Subcutaneous abdominal adipose tissue (tissue), 5 donors: Measurements from ENCODE around the gene ANO8.

Experiments
- H3K27ac ChIP-seq: one replicate; pipeline ENCODE4 v1.7.0; 2013; ENCODE audit warnings: low read depth, mild to moderate bottlenecking, inconsistent platforms, low read length, moderate library complexity
- H3K27me3 ChIP-seq, 5 donors: one replicate each; pipeline ENCODE4 v1.7.0; 2013; ENCODE audit warnings: low read length in 5 of 5, inconsistent platforms in 1 of 5; ENCODE audit not compliant: control insufficient read depth in 5 of 5, insufficient read depth in 4 of 5
- H3K36me3 ChIP-seq, 5 donors: one replicate each; pipeline ENCODE4 v1.7.0; 2013; ENCODE audit warnings: low read length in 5 of 5; ENCODE audit not compliant: control insufficient read depth in 5 of 5, insufficient read depth in 5 of 5
- H3K4me1 ChIP-seq, 5 donors: one replicate each; pipeline ENCODE4 v1.7.0; 2013; ENCODE audit warnings: low read length in 5 of 5, mild to moderate bottlenecking in 3 of 5, moderate library complexity in 1 of 5; ENCODE audit not compliant: control insufficient read depth in 5 of 5, insufficient read depth in 5 of 5
- H3K4me3 ChIP-seq, 5 donors: one replicate each; pipeline ENCODE4 v1.7.0; 2013; ENCODE audit warnings: low read length in 5 of 5, low read depth in 1 of 5
- H3K9ac ChIP-seq, 5 donors: one replicate each; pipeline ENCODE4 v1.7.0; 2013; ENCODE audit warnings: low read length in 5 of 5, mild to moderate bottlenecking in 4 of 5, moderate library complexity in 3 of 5
- H3K9me3 ChIP-seq, 5 donors: one replicate each; pipeline ENCODE4 v1.7.0; 2013; ENCODE audit warnings: low read length in 5 of 5; ENCODE audit not compliant: control insufficient read depth in 5 of 5
- donor health status: healthy.
- donor health status: healthy.
- donor health status: healthy.
- donor health status: healthy.
- donor health status: healthy.

Gene ANO8, protein sequence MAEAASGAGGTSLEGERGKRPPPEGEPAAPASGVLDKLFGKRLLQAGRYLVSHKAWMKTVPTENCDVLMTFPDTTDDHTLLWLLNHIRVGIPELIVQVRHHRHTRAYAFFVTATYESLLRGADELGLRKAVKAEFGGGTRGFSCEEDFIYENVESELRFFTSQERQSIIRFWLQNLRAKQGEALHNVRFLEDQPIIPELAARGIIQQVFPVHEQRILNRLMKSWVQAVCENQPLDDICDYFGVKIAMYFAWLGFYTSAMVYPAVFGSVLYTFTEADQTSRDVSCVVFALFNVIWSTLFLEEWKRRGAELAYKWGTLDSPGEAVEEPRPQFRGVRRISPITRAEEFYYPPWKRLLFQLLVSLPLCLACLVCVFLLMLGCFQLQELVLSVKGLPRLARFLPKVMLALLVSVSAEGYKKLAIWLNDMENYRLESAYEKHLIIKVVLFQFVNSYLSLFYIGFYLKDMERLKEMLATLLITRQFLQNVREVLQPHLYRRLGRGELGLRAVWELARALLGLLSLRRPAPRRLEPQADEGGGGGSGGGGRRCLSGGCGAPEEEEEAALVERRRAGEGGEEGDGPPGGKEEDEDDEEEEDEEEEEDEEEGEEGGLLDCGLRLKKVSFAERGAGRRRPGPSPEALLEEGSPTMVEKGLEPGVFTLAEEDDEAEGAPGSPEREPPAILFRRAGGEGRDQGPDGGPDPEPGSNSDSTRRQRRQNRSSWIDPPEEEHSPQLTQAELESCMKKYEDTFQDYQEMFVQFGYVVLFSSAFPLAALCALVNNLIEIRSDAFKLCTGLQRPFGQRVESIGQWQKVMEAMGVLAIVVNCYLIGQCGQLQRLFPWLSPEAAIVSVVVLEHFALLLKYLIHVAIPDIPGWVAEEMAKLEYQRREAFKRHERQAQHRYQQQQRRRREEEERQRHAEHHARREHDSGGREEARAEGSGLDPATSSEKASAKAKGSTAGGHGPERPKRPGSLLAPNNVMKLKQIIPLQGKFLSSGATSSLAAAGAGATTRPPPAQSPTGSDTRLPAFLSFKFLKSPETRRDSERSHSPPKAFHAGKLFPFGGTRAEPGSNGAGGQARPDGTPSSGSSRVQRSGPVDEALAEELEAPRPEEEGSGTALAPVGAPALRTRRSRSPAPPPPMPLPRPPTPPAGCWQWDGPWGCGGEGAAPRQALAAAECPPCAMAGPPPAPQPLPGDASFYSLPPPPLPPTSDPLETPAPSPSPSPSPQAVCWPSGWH

DNA sequence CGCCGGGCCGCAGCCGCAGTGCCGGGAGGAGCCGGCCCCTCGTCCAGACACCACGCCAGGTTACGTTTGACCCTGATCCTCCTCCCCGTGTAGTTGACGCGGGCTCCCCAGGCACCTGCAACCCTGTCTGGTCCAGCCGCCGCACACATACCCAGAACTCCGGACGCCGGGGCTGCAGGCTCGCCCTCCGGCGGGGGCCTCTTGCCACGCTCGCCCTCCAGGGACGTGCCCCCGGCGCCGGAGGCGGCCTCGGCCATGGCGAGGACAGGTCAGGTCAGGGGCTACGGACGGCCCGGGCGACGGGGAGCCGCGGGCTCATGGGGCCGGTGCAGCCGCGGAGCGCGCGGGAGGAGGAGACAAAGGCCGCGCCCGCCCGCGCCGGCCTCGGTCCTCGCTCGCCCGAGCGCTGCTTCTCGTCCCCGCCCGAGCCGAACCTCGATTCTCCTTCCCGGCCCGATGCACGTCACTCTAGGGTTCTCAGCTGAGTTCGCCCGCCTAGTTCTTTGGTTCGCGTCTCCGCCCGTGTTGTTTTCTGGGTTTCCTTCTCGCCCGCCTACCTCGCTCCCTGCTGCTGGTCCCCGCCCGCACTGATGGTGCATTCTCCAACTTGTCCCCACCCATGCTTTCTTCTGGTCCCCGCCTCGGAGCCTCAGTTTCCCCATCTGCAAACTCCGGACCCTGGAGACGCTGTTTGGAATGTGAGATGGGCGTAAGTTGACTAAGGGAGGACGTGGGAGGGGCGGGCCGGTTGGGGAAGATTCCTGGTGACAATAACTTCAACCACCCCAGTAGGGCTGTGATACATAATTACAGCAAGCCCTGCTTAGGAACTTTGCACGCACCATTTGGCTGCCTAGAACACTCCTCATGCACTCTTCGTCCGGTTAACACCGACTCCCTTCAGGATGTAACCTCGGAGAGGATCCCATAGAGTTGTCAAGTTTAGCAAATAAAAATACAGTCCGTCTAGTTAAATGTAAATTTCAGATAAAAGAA lies at the start of gene ANO8:
TSS of gene ANO8 (minus strand) at position 442 of the 996 bp plus-strand sequence. CDS start at position 257, 185 bp downstream.
- H3K9ac ChIP-seq, result peak within 1 kb of the TSS in 4 of 5 donors; percentile 71 to 81 (median 74)
- no peaks in the 10 kb centered on the region for H3K27me3 ChIP-seq
- peak within 1 kb of the TSS; percentile 72 to 87 (median 81) for H3K4me3 ChIP-seq
- H3K27ac ChIP-seq, result peak within 1 kb of the TSS; percentile 37
- H3K4me1 ChIP-seq, result peaks cover 3 to 52% (median 42%) of the 10 kb centered on the region in 5 donors
- peaks cover 0 to 22% (median 11%) of the 10 kb centered on the region in 5 donors for H3K36me3 ChIP-seq
- H3K9me3 ChIP-seq, result no peaks in the 10 kb centered on the region

DNA sequence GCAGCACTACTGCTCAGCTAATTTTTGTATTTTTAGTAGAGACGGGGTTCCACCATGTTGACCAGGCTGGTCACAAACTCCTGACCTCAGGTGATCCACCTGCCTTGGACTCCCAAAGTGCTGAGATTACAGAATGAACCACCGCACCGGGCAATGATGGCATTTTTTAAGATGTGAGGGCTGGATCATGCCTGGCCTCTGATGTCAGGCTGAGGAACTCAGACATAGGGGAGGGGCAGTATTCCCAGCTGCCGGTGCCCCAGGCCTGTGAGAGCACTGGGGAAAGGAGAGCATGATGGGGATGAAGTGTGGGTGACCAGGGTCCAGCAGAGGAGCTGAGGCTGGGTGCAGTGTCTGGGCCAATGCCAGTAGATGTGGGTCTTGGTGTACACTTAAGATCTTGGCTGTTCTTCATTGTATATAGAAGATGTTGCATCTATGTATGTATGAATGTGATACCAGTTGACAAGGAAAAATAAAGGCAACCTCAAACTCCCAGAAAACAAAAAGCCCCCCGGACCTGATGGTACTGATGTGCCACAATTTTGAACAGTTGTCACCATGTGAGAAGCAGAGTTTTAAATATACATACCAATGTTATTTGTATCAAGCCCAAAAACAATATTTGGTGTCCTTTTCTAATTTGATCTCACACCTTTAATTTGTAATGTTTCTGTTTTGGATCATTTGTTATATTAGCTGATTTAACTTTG lies 45.9 kb upstream of the ANO8 start:
- peaks cover 2 to 38% (median 24%) of the 10 kb centered on the region in 5 donors for H3K4me1 ChIP-seq
- no peak overlapping the region for H3K4me3 ChIP-seq
- no peak overlapping the region for H3K27ac ChIP-seq
- no peak overlapping the region for H3K9ac ChIP-seq
- H3K36me3 ChIP-seq, result no peaks in the 10 kb centered on the region
- H3K9me3 ChIP-seq, result peaks cover 0 to 3% (median 0%) of the 10 kb centered on the region in 5 donors
- peaks cover 0 to 3% (median 0%) of the 10 kb centered on the region in 5 donors for H3K27me3 ChIP-seq

DNA sequence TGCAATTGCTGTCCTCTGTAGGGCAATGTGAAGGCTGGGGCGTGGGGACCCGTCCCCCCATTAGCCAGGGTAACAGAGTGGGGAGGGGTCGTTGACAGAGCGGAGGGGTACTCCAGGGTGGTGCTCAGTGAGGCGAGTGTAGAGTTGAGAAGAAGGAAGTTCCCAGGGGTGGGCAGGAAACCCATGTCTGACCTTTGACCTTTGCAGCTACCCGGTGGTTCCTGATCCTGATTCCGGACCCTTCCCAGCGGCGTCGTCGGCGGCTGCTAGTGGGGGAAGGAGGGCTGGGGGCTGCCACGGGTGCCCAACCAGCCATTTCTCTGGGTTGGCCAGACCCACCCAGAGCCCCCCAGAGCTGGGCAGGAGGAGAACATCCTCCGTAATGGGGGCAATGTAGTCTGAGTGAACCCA lies 44.6 kb upstream of the ANO8 start:
- H3K9me3 ChIP-seq, result peaks cover 0 to 3% (median 0%) of the 10 kb centered on the region in 5 donors
- peaks cover 2 to 37% (median 24%) of the 10 kb centered on the region in 5 donors for H3K4me1 ChIP-seq
- no peaks in the 10 kb centered on the region for H3K36me3 ChIP-seq
- peak overlapping the region in 1 of 5 donors; percentile 30 for H3K9ac ChIP-seq
- H3K27me3 ChIP-seq, result peaks cover 0 to 3% (median 0%) of the 10 kb centered on the region in 5 donors
- peak overlapping the region; percentile 54 for H3K27ac ChIP-seq
- peak overlapping the region in 1 of 5 donors; percentile 13 for H3K4me3 ChIP-seq

DNA sequence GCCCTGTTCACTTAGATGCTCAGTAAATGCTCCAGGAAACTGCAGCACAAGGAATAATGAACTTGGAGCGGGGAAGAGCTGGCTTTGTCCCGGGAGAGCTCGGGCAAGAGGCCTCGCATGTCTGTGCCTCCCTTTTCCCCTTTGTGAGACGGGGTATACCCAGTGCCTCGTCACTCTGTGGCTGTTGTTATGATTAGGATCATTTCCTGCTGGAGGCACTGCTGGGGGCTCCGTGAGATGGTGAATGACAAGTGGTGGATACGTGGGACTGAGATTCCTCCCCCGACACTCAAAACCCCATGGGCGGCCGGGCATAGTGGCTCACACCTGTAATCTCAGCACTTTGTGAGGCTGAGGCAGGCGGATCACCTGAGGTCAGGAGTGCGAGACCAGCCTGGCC lies 43.6 kb upstream of the ANO8 start:
- peaks cover 0 to 3% (median 0%) of the 10 kb centered on the region in 5 donors for H3K27me3 ChIP-seq
- peak overlapping the region; percentile 30 for H3K27ac ChIP-seq
- peaks cover 2 to 35% (median 22%) of the 10 kb centered on the region in 5 donors for H3K4me1 ChIP-seq
- no peak overlapping the region for H3K4me3 ChIP-seq
- H3K9me3 ChIP-seq, result peaks cover 0 to 3% (median 0%) of the 10 kb centered on the region in 5 donors
- no peaks in the 10 kb centered on the region for H3K36me3 ChIP-seq
- no peak overlapping the region for H3K9ac ChIP-seq

DNA sequence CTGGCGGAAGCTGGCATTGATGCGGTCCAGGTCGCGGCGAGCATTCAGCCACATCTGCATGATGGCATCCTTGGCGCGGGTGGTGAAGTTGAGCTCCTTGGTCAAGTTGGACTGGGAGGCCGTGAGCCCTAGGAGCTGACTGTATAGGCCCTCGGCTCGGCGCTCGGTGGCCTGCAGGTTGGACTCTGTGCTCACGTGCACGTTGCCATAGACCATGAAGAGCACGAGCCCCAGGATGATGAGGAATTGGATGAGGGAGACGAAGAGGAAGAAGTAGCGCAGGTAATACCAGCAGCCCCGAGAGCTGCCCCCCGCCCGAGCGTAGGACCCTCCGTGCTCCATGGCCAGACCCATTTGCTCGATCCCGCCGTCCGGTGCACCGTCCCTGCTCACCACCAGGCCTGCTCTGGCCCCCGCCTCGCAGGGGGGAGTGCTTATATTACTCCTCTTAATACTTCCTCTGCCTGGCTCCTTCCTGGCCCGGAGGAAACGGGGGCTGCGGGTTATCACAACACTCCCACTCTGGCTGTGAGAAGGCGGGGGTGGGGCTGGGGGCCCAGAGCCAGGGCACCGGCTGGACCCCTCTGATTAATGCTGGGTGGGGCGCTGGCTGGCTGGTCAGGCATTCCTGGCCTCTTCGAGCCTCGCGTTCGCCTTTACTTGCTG lies 42.4 kb upstream of the ANO8 start, which contains the start of gene PLVAP:
TSS of gene PLVAP (minus strand) at position 408 of the 666 bp plus-strand sequence. CDS start at position 354, 54 bp downstream.
- Histone ChIP-seq H3K4me3 (peak within 1 kb of the TSS in 3 of 5 donors; percentile 54 to 70 (median 64)), H3K4me1 (peaks cover 2 to 28% (median 11%) of the 10 kb centered on the region in 5 donors), H3K9ac (peak within 1 kb of the TSS in 1 of 5 donors; percentile 46), H3K27me3 (peaks cover 0 to 3% (median 0%) of the 10 kb centered on the region in 5 donors), H3K36me3 (no peaks in the 10 kb centered on the region), H3K9me3 (peaks cover 0 to 3% (median 0%) of the 10 kb centered on the region in 5 donors), H3K27ac (peak within 1 kb of the TSS; percentile 30)

- Histone ChIP-seq H3K9ac (no peak overlapping the region), H3K4me1 (peaks cover 0 to 9% (median 2%) of the 10 kb centered on the region in 5 donors), H3K4me3 (no peak overlapping the region), H3K27me3 (peaks cover 0 to 3% (median 0%) of the 10 kb centered on the region in 5 donors), H3K9me3 (no peaks in the 10 kb centered on the region), H3K36me3 (peaks cover 0 to 8% (median 0%) of the 10 kb centered on the region in 5 donors), H3K27ac (no peak overlapping the region)
Measured at GRCh38 chr19:17370026-17370587, 35.5 kb upstream of the ANO8 start.

DNA sequence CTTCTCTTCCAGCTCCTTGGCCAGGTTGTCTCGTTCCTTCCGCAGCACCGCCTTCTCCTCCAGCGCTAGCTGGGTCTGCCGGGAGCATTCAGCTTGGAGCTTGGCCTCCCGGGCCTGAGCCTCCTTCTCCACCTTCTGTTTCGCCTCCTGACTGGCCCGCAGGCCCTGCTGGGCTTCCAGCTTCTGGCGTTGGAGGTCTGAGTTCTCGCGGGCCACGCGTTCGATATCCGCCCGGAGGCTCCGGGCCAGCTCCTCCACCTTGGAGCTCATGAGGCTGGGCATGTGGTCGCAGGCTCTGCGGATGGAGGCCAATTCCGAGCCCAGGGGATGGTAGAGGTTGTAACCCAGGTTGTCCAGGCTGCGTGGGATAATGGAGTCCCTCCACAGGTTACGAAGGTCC lies 30.7 kb upstream of the ANO8 start:
- Histone ChIP-seq H3K27me3 (peaks cover 0 to 3% (median 0%) of the 10 kb centered on the region in 5 donors), H3K36me3 (peaks cover 0 to 11% (median 0%) of the 10 kb centered on the region in 5 donors)

More for the DNA sequence above, 30.7 kb upstream of the ANO8 start:
- Histone ChIP-seq H3K4me1 (peaks cover 0 to 5% (median 2%) of the 10 kb centered on the region in 5 donors), H3K4me3 (no peak overlapping the region), H3K27ac (no peak overlapping the region), H3K9me3 (no peaks in the 10 kb centered on the region), H3K9ac (no peak overlapping the region)
